Fibroblast of the conjunctiva (primary cell): ENCODE results near the gene TSHZ1.
"Not testable (repeated sequence)": the region's sequence is repeated elsewhere in the genome, so short reads cannot be mapped to it uniquely, and the experiment has no call there.

Experiments
- DNase-seq: peaks from one replicate; pipeline ENCODE4 v3.0.0-alpha.2; 2010; ENCODE audit warnings: low read depth

TSHZ1 gene

GRCh38 chr18:75316826-75317225, 106.2 kb downstream of the TSHZ1 start:
- DNase-seq: no peak

GRCh38 chr18:75317300-75317699, 106.7 kb downstream of the TSHZ1 start:
- no peak for DNase-seq

GRCh38 chr18:75317703-75318102, 107.1 kb downstream of the TSHZ1 start:
- no peak for DNase-seq

GRCh38 chr18:75319905-75320304, 109.3 kb downstream of the TSHZ1 start:
- DNase-seq: no peak

GRCh38 chr18:75320506-75320905, 109.9 kb downstream of the TSHZ1 start:
- no peak for DNase-seq

- DNase-seq: no peak
Measured at GRCh38 chr18:75321431-75321830, 110.8 kb downstream of the TSHZ1 start.

- DNase-seq: no peak
Measured at GRCh38 chr18:75322206-75322605, 111.6 kb downstream of the TSHZ1 start.

GRCh38 chr18:75323821-75324585, 113.4 kb downstream of the TSHZ1 start:
- DNase-seq: no peak

GRCh38 chr18:75324686-75325257, 114.2 kb downstream of the TSHZ1 start:
- no peak for DNase-seq

- DNase-seq: not testable (repeated sequence)
Measured at GRCh38 chr18:75329753-75330152, 119.2 kb downstream of the TSHZ1 start.

- no peak for DNase-seq
Measured at GRCh38 chr18:75330308-75330707, 119.7 kb downstream of the TSHZ1 start.

GRCh38 chr18:75334869-75335268, 124.3 kb downstream of the TSHZ1 start:
- no peak for DNase-seq

- DNase-seq: no peak
Measured at GRCh38 chr18:75335511-75335910, 124.9 kb downstream of the TSHZ1 start.

GRCh38 chr18:75336767-75337166, 126.2 kb downstream of the TSHZ1 start:
- no peak for DNase-seq

GRCh38 chr18:75337348-75337747, 126.8 kb downstream of the TSHZ1 start:
- DNase-seq: no peak

- no peak for DNase-seq
Measured at GRCh38 chr18:75338631-75339030, 128.0 kb downstream of the TSHZ1 start.
